ENCODE data around the gene RAC2. TPM values are rescaled to one million over a fixed set of nuclear protein-coding genes. Genes with fewer than 3 reads are reported as not detected.
A peak's percentile ranks its signal among the peaks of the same experiment; 100 is the strongest.

Gene RAC2
- total RNA-seq, 4 donors from 2014 or later = 17.3 to 27.1 (median 19.6) TPM

- WGBS, 2 donors = 39 to 54% methylated on average over 6 to 8 of the region's 9 CpGs
- Histone ChIP-seq H3K27me3 (peaks cover 0 to 67% (median 0%) of the 10 kb centered on the region in 4 donors), H3K4me3 (peak overlapping the region; percentile 10 to 63 (median 36)), H3K27ac (peak overlapping the region; percentile 26 to 84 (median 66)), H3K36me3 (no peaks in the 10 kb centered on the region), H3K4me1 (peaks cover 0 to 8% (median 7%) of the 10 kb centered on the region in 3 donors), H3K9me3 (no peaks in the 10 kb centered on the region)
- TF ChIP-seq CTCF (IDR thresholded peaks at IDR 0.05) (no peak), POLR2A (IDR thresholded peaks at IDR 0.05) (no peak)
- intact Hi-C loops (cut with DNase I) = no loop called here
- DNase-seq = no peak
These were observed 40.2 kb upstream of the RAC2 start for GRCh38 chr22:37284126-37284804.

GRCh38 chr22:37283393-37283937, 39.4 kb upstream of the RAC2 start:
- peak overlapping the region; percentile 10 to 63 (median 36) for H3K4me3 ChIP-seq
- WGBS, 2 donors = 48 to 52% methylated on average over 4 of the region's 8 CpGs
- peak overlapping the region; percentile 26 to 84 (median 66) for H3K27ac ChIP-seq
- intact Hi-C loops (cut with DNase I) = no loop called here
- H3K4me1 ChIP-seq = peaks cover 0 to 8% (median 7%) of the 10 kb centered on the region in 3 donors
- DNase-seq = no peak
- no peaks in the 10 kb centered on the region for H3K36me3 ChIP-seq
- no peaks in the 10 kb centered on the region for H3K9me3 ChIP-seq
- peak in 2 of 6 experiments; percentile 17 to 24 for TF ChIP-seq CTCF (IDR thresholded peaks at IDR 0.05)
- no peak for TF ChIP-seq POLR2A (IDR thresholded peaks at IDR 0.05)
- peaks cover 0 to 68% (median 0%) of the 10 kb centered on the region in 4 donors for H3K27me3 ChIP-seq

GRCh38 chr22:37282385-37282677, 38.3 kb upstream of the RAC2 start, which contains the start of gene CYTH4:
Gene CYTH4, plus strand, starts transcription at chr22:37282508. Its CDS starts 62 bp downstream, at chr22:37282570.
- intact Hi-C loops (cut with DNase I) = no loop called here
- peaks cover 0 to 8% (median 7%) of the 10 kb centered on the region in 3 donors for H3K4me1 ChIP-seq
- peaks cover 0 to 78% (median 0%) of the 10 kb centered on the region in 4 donors for H3K27me3 ChIP-seq
- no peak for DNase-seq
- TF ChIP-seq CTCF (IDR thresholded peaks at IDR 0.05) (no peak), POLR2A (IDR thresholded peaks at IDR 0.05) (peak in 2 of 4 donors; percentile 24 to 48)
- peak within 1 kb of the TSS; percentile 10 to 63 (median 36) for H3K4me3 ChIP-seq
- no peaks in the 10 kb centered on the region for H3K36me3 ChIP-seq
- H3K9me3 ChIP-seq = no peaks in the 10 kb centered on the region
- H3K27ac ChIP-seq = peak within 1 kb of the TSS; percentile 26 to 84 (median 66)
- WGBS, 2 donors = 0% methylated on average over 9 of the region's 12 CpGs; no CpG with 5 or more reads in 1 of the 2 donors

- no peak for DNase-seq
- 49 to 72% methylated on average over 11 to 12 of the region's 12 CpGs for WGBS, 2 donors
These were observed 37.7 kb upstream of the RAC2 start for GRCh38 chr22:37281646-37282384.

More at GRCh38 chr22:37281646-37282384, 37.7 kb upstream of the RAC2 start:
- Histone ChIP-seq H3K27ac (peak overlapping the region in 3 of 4 donors; percentile 44 to 84 (median 78)), H3K4me3 (peak overlapping the region in 2 of 4 donors; percentile 44 to 63), H3K4me1 (peaks cover 0 to 8% (median 7%) of the 10 kb centered on the region in 3 donors), H3K9me3 (no peaks in the 10 kb centered on the region), H3K36me3 (no peaks in the 10 kb centered on the region), H3K27me3 (peaks cover 0 to 75% (median 0%) of the 10 kb centered on the region in 4 donors)
- no peak for TF ChIP-seq POLR2A (IDR thresholded peaks at IDR 0.05)
- TF ChIP-seq CTCF (IDR thresholded peaks at IDR 0.05) = no peak
- intact Hi-C loops (cut with DNase I) = no loop called here
